Mucosa of stomach (tissue), 1 donor: Measurements from ENCODE around the gene AGAP2.

Experiments used
- H3K27me3 ChIP-seq: one replicate; pipeline ENCODE4 v1.7.0; 2013; ENCODE audit warnings: mild to moderate bottlenecking, low read length; ENCODE audit not compliant: control insufficient read depth, insufficient read depth
- H3K36me3 ChIP-seq: one replicate; pipeline ENCODE4 v1.7.0; 2013; ENCODE audit warnings: low read length; ENCODE audit not compliant: control insufficient read depth, insufficient read depth
- H3K4me1 ChIP-seq: one replicate; pipeline ENCODE4 v1.7.0; 2013; ENCODE audit warnings: mild to moderate bottlenecking, low read length; ENCODE audit not compliant: control insufficient read depth, insufficient read depth
- H3K4me3 ChIP-seq: one replicate; pipeline ENCODE4 v1.7.0; 2013; ENCODE audit warnings: low read length
- H3K9ac ChIP-seq: one replicate; pipeline ENCODE4 v1.7.0; 2013; ENCODE audit warnings: mild to moderate bottlenecking, low read length, moderate library complexity
- H3K9me3 ChIP-seq: one replicate; pipeline ENCODE4 v1.7.0; 2013; ENCODE audit warnings: mild to moderate bottlenecking, low read length, moderate library complexity; ENCODE audit not compliant: control insufficient read depth
- donor health status: Pancreatic carcinoma.

Gene AGAP2

GRCh38 chr12:57737467-57738460 lies 778 bp downstream of the AGAP2 start:
- Histone ChIP-seq H3K27me3 (peaks cover 91% of the 10 kb centered on the region), H3K4me1 (peaks cover 18% of the 10 kb centered on the region), H3K9ac (no peak overlapping the region)

GRCh38 chr12:57736741-57737466 lies 1.6 kb downstream of the AGAP2 start:
- H3K4me1 ChIP-seq, result peaks cover 15% of the 10 kb centered on the region
- no peak overlapping the region for H3K4me3 ChIP-seq
- H3K36me3 ChIP-seq, result no peaks in the 10 kb centered on the region
- H3K9me3 ChIP-seq, result no peaks in the 10 kb centered on the region
- peaks cover 93% of the 10 kb centered on the region for H3K27me3 ChIP-seq
- no peak overlapping the region for H3K9ac ChIP-seq

More at GRCh38 chr12:57737467-57738460, 778 bp downstream of the AGAP2 start:
- Histone ChIP-seq H3K4me3 (no peak overlapping the region), H3K9me3 (no peaks in the 10 kb centered on the region), H3K36me3 (no peaks in the 10 kb centered on the region)

- no peak overlapping the region for H3K9ac ChIP-seq
- no peaks in the 10 kb centered on the region for H3K36me3 ChIP-seq
- H3K27me3 ChIP-seq, result peaks cover 93% of the 10 kb centered on the region
- H3K4me1 ChIP-seq, result peaks cover 15% of the 10 kb centered on the region
- H3K4me3 ChIP-seq, result no peak overlapping the region
- no peaks in the 10 kb centered on the region for H3K9me3 ChIP-seq
Measured at GRCh38 chr12:57735952-57736740, 2.4 kb downstream of the AGAP2 start.

- Histone ChIP-seq H3K9me3 (no peaks in the 10 kb centered on the region), H3K9ac (no peak overlapping the region), H3K4me1 (peaks cover 15% of the 10 kb centered on the region), H3K4me3 (no peak overlapping the region), H3K36me3 (no peaks in the 10 kb centered on the region), H3K27me3 (peaks cover 84% of the 10 kb centered on the region)
Measured at GRCh38 chr12:57735198-57735855, 3.2 kb downstream of the AGAP2 start.

- no peaks in the 10 kb centered on the region for H3K9me3 ChIP-seq
- peaks cover 15% of the 10 kb centered on the region for H3K4me1 ChIP-seq
- H3K36me3 ChIP-seq, result no peaks in the 10 kb centered on the region
- no peak overlapping the region for H3K9ac ChIP-seq
- no peak overlapping the region for H3K4me3 ChIP-seq
- H3K27me3 ChIP-seq, result peaks cover 77% of the 10 kb centered on the region
Measured at GRCh38 chr12:57734591-57734990, 4.0 kb downstream of the AGAP2 start.

GRCh38 chr12:57733928-57734327 lies 4.6 kb downstream of the AGAP2 start:
- no peak overlapping the region for H3K9ac ChIP-seq
- no peaks in the 10 kb centered on the region for H3K9me3 ChIP-seq
- peaks cover 70% of the 10 kb centered on the region for H3K27me3 ChIP-seq
- no peak overlapping the region for H3K4me3 ChIP-seq
- no peaks in the 10 kb centered on the region for H3K36me3 ChIP-seq
- H3K4me1 ChIP-seq, result peaks cover 15% of the 10 kb centered on the region

GRCh38 chr12:57732726-57733593 lies 5.6 kb downstream of the AGAP2 start:
- H3K4me3 ChIP-seq, result no peak overlapping the region
- no peaks in the 10 kb centered on the region for H3K9me3 ChIP-seq
- H3K4me1 ChIP-seq, result peaks cover 15% of the 10 kb centered on the region
- no peaks in the 10 kb centered on the region for H3K36me3 ChIP-seq
- no peak overlapping the region for H3K9ac ChIP-seq
- peaks cover 67% of the 10 kb centered on the region for H3K27me3 ChIP-seq

- peaks cover 15% of the 10 kb centered on the region for H3K4me1 ChIP-seq
- H3K36me3 ChIP-seq, result no peaks in the 10 kb centered on the region
Measured at GRCh38 chr12:57732270-57732669, 6.3 kb downstream of the AGAP2 start.

GRCh38 chr12:57731411-57732080 lies 7.0 kb downstream of the AGAP2 start:
- no peak overlapping the region for H3K9ac ChIP-seq
- no peaks in the 10 kb centered on the region for H3K36me3 ChIP-seq
- H3K27me3 ChIP-seq, result peaks cover 66% of the 10 kb centered on the region

More at GRCh38 chr12:57732270-57732669, 6.3 kb downstream of the AGAP2 start:
- Histone ChIP-seq H3K9me3 (no peaks in the 10 kb centered on the region), H3K4me3 (no peak overlapping the region), H3K9ac (no peak overlapping the region), H3K27me3 (peaks cover 67% of the 10 kb centered on the region)

GRCh38 chr12:57730336-57731067 lies 8.0 kb downstream of the AGAP2 start:
- Histone ChIP-seq H3K9ac (no peak overlapping the region), H3K4me1 (peaks cover 21% of the 10 kb centered on the region), H3K9me3 (no peaks in the 10 kb centered on the region), H3K4me3 (no peak overlapping the region), H3K36me3 (no peaks in the 10 kb centered on the region), H3K27me3 (peaks cover 59% of the 10 kb centered on the region)

More at GRCh38 chr12:57731411-57732080, 7.0 kb downstream of the AGAP2 start:
- Histone ChIP-seq H3K4me1 (peaks cover 16% of the 10 kb centered on the region), H3K9me3 (no peaks in the 10 kb centered on the region), H3K4me3 (no peak overlapping the region)
